ENCODE measurements around the gene CADPS2. TPM values are rescaled to one million over a fixed set of nuclear protein-coding genes. Genes with fewer than 3 reads are reported as not detected.

CADPS2 gene
- total RNA-seq, 4 donors from 2014 or later: 27.7 to 46.2 (median 32.6) TPM

DNA sequence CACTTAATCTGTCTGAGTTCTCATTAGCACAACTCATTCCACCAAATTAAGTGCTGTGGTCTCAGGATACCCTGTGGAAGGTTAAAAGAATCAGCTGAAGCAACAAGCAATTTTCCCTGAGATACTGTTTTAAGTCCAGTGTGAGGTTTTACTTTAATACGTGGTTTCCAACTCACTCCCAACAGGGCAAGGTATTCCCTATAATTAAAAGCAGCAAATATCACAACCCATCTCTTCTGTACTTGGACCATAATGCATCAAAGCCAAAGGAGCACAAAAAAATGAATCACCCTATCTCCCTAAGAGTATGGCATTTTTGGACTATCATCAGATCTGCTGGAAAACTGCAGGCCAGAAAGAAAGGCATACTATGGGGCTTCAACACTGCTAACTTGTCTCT is 4.9 kb downstream of the CADPS2 start:
- Histone ChIP-seq H3K4me3 (replicated peaks in 1 of 3) (no peak overlapping the region), H3K36me3 (no peaks in the 10 kb centered on the region), H3K4me1 (peaks cover 20 to 43% of the 10 kb centered on the region in 2 donors), H3K9me3 (no peaks in the 10 kb centered on the region), H3K27me3 (no peaks in the 10 kb centered on the region), H3K27ac (peak overlapping the region in 1 of 3 donors; percentile 39)
- 59 to 72% methylated on average over 1 of the region's 1 CpG for WGBS, 2 donors
- TF ChIP-seq, protein P1, sequence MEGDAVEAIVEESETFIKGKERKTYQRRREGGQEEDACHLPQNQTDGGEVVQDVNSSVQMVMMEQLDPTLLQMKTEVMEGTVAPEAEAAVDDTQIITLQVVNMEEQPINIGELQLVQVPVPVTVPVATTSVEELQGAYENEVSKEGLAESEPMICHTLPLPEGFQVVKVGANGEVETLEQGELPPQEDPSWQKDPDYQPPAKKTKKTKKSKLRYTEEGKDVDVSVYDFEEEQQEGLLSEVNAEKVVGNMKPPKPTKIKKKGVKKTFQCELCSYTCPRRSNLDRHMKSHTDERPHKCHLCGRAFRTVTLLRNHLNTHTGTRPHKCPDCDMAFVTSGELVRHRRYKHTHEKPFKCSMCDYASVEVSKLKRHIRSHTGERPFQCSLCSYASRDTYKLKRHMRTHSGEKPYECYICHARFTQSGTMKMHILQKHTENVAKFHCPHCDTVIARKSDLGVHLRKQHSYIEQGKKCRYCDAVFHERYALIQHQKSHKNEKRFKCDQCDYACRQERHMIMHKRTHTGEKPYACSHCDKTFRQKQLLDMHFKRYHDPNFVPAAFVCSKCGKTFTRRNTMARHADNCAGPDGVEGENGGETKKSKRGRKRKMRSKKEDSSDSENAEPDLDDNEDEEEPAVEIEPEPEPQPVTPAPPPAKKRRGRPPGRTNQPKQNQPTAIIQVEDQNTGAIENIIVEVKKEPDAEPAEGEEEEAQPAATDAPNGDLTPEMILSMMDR (IDR thresholded peaks at IDR 0.05): no peak
- no peak for TF ChIP-seq POLR2A (IDR thresholded peaks at IDR 0.05)
- DNase-seq: no peak
- intact Hi-C loops (cut with DNase I): no loop called here

DNA sequence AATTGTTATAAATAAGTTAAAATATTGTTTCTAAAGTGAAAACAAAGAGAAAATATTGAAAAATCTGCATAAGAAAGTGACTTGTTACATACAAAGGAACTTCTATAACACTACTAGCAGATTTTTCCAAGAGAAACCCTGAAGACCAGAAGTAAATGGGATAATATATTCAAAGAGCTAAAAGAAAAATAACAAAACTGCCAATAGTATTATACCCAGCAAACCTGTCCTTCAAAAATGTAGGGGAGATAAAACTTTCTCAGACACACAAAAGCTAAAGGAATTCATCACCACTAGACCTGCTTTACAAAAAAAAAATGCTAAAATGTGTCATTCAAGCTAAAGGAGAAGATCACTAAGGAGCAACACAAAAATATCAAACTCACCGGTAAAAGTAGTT is 17.0 kb downstream of the CADPS2 start:
- 41 to 53% methylated on average over 1 of the region's 1 CpG for WGBS, 2 donors
- TF ChIP-seq, protein P1 (IDR thresholded peaks at IDR 0.05): no peak
- TF ChIP-seq POLR2A (IDR thresholded peaks at IDR 0.05): no peak
- intact Hi-C loops (cut with DNase I): no loop called here
- H3K27me3 ChIP-seq: no peaks in the 10 kb centered on the region
- H3K27ac ChIP-seq: no peak overlapping the region
- no peaks in the 10 kb centered on the region for H3K4me1 ChIP-seq
- H3K4me3 ChIP-seq (replicated peaks in 1 of 3): no peak overlapping the region
- no peaks in the 10 kb centered on the region for H3K36me3 ChIP-seq
- DNase-seq: no peak
- H3K9me3 ChIP-seq: no peaks in the 10 kb centered on the region

DNA sequence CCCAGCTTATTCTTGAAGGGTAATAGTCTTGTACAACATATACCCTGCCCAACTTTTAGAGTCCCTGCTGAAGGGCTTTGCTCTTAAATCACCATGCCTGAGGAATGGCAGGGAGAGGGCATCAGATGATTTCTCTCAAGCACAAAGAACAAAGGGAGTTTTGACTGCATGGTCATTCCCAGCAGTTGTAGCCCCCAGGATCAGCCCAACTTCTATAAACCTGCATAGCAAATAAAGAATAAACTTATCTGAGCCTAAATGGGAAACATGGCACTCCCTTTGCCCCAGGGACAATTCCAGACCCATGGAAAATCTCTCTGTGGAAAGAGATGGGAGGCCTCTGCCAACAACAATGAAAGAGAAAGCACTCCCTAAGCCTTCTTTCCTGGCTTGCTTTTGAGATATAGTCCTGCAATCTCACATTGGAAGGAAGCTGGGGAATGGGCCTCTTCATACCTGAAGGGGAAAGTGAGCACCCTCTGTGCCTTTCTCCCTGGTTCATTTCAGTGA is 18.7 kb downstream of the CADPS2 start:
- H3K4me3 ChIP-seq (replicated peaks in 1 of 3): no peak overlapping the region
- intact Hi-C loops (cut with DNase I): no loop called here
- H3K9me3 ChIP-seq: no peaks in the 10 kb centered on the region
- DNase-seq: no peak
- no peaks in the 10 kb centered on the region for H3K36me3 ChIP-seq
- H3K27me3 ChIP-seq: no peaks in the 10 kb centered on the region
- H3K27ac ChIP-seq: no peak overlapping the region
- H3K4me1 ChIP-seq: no peaks in the 10 kb centered on the region
- TF ChIP-seq POLR2A (IDR thresholded peaks at IDR 0.05): no peak
- TF ChIP-seq, protein P1 (IDR thresholded peaks at IDR 0.05): no peak

DNA sequence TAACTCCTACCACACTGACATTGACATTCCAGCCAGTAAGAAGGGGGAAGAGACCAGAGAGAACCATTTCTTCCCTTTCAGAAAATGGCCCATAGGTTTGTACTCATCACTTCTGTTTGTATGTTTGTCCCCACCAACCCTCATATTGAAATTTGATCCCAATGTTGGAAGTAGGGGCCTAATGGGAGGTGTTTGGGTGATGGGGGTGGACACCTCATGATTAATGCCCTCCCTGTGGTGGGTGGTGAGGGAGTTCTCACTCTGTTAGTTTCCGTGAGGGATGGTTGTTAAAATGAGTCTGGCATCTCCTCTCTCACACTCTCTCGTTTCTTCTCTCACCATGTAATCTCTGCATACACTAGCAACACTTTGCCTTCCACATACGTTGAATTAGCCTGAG is 21.4 kb downstream of the CADPS2 start:
- no peaks in the 10 kb centered on the region for H3K4me1 ChIP-seq
- intact Hi-C loops (cut with DNase I): no loop called here
- H3K36me3 ChIP-seq: no peaks in the 10 kb centered on the region
- no peak for DNase-seq
- H3K4me3 ChIP-seq (replicated peaks in 1 of 3): no peak overlapping the region
- TF ChIP-seq, protein P1 (IDR thresholded peaks at IDR 0.05): no peak
- TF ChIP-seq POLR2A (IDR thresholded peaks at IDR 0.05): no peak
- no peaks in the 10 kb centered on the region for H3K27me3 ChIP-seq
- no peak overlapping the region for H3K27ac ChIP-seq
- WGBS, 2 donors: 83 to 85% methylated on average over 3 of the region's 3 CpGs
- H3K9me3 ChIP-seq: no peaks in the 10 kb centered on the region

DNA sequence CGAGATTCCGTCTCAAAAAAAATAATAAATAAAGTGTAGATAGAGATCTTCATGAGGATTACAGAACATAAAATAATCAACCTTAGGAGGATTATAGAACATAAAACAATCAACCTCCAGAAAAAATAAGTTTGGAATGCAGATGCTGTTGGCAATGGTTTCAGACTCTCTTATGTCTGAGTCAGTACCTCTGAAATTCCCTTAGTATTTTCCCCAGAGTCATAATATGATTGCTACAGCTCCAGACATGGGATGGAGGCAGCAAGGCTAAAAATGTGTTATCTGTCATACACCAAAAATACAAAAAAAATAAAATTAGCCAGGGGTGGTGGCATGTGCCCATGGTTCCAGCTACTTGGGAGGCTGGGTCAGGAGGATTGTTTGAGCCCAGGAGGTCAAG is 22.2 kb downstream of the CADPS2 start:
- DNase-seq: no peak
- WGBS, 2 donors: 93 to 96% methylated on average over 2 of the region's 2 CpGs
- TF ChIP-seq, protein P1 (IDR thresholded peaks at IDR 0.05): no peak
- TF ChIP-seq POLR2A (IDR thresholded peaks at IDR 0.05): no peak

More for the DNA sequence above, 22.2 kb downstream of the CADPS2 start:
- Histone ChIP-seq H3K4me3 (replicated peaks in 1 of 3) (no peak overlapping the region), H3K4me1 (no peaks in the 10 kb centered on the region), H3K9me3 (no peaks in the 10 kb centered on the region), H3K36me3 (no peaks in the 10 kb centered on the region), H3K27me3 (no peaks in the 10 kb centered on the region), H3K27ac (no peak overlapping the region)
- intact Hi-C loops (cut with DNase I): no loop called here
